Astrocyte of the cerebellum (primary cell): ENCODE data around the gene CHRNE.
"Not testable (repeated sequence)": the region's sequence is repeated elsewhere in the genome, so short reads cannot be mapped to it uniquely, and the experiment has no call there.

ENCODE experiments used
- DNase-seq: peaks from one replicate; pipeline ENCODE4 v3.0.0-alpha.2; 2011; ENCODE audit warnings: low read depth
- H3K4me3 ChIP-seq: 2 replicates; pipeline ENCODE4 v1.5.1; 2011; ENCODE audit warnings: mild to moderate bottlenecking, low read depth, low read length, moderate library complexity
- CTCF ChIP-seq: IDR thresholded peaks from 2 replicates; pipeline ENCODE4 v1.5.1; 2012; ENCODE audit warnings: low read length, low read depth, moderate library complexity, mild to moderate bottlenecking; ENCODE audit errors: missing control alignments
- in situ Hi-C: cut with HindIII; loops from 2 replicates; pipeline ENCODE4 v1.10.0; 2017; ENCODE audit warnings: low sequenced_read_pairs

Gene CHRNE

GRCh38 chr17:4859816-4860625 is 42.9 kb downstream of the CHRNE start:
- TF ChIP-seq CTCF = no peak
- DNase-seq = no peak
- no peak overlapping the region for H3K4me3 ChIP-seq
- in situ Hi-C loops = no loop called here

- DNase-seq = no peak
- in situ Hi-C loops = no loop called here
- H3K4me3 ChIP-seq = no peak overlapping the region
- no peak for TF ChIP-seq CTCF
Observed at GRCh38 chr17:4858882-4859260, 44.0 kb downstream of the CHRNE start.

GRCh38 chr17:4858068-4858881 is 44.6 kb downstream of the CHRNE start:
- no peak for DNase-seq
- in situ Hi-C loops = no loop called here
- TF ChIP-seq CTCF = no peak
- no peak overlapping the region for H3K4me3 ChIP-seq

- DNase-seq, in situ Hi-C loops, H3K4me3 ChIP-seq: not testable (repeated sequence)
Observed at GRCh38 chr17:4857347-4857746, 45.6 kb downstream of the CHRNE start.

- no peak for TF ChIP-seq CTCF
- no peak for DNase-seq
- in situ Hi-C loops = no loop called here
- H3K4me3 ChIP-seq = no peak overlapping the region
Observed at GRCh38 chr17:4856937-4857314, 46.0 kb downstream of the CHRNE start.

- H3K4me3 ChIP-seq = no peak overlapping the region
- no peak for TF ChIP-seq CTCF
- DNase-seq = no peak
- in situ Hi-C loops = no loop called here
Observed at GRCh38 chr17:4856271-4856936, 46.5 kb downstream of the CHRNE start.
